ENCODE results near the gene PHF2.

PHF2 gene

GRCh38 chr9:93566408-93567270 lies 9.7 kb upstream of the PHF2 start:
- peaks cover 14% of the 10 kb centered on the region for H3F3A ChIP-seq (ENCODE audit: insufficient read depth, low read length)
- no peaks in the 10 kb centered on the region for H3K4me1 ChIP-seq (ENCODE audit: low read length)
- peak; percentile 97 for DNase-seq
- H3K27ac ChIP-seq (ENCODE audit: low read length), result peak overlapping the region; percentile 64; the same call in 1 of the 2 replicates
- H3K9me3 ChIP-seq (replicated peaks; ENCODE audit: insufficient read depth, low read length), result no peaks in the 10 kb centered on the region
- H3K9me2 ChIP-seq (replicated peaks; ENCODE audit: insufficient read depth, low read length), result no peaks in the 10 kb centered on the region
- H3K4me2 ChIP-seq (ENCODE audit: low read depth, low read length), result peak overlapping the region; percentile 96
- no peaks in the 10 kb centered on the region for H4K20me1 ChIP-seq (ENCODE audit: insufficient read depth, low read length)
- no peaks in the 10 kb centered on the region for H3K79me2 ChIP-seq (ENCODE audit: low read length)
- H3K27me3 ChIP-seq (replicated peaks; ENCODE audit: insufficient read depth, low read length), result no peaks in the 10 kb centered on the region
- H2AFZ ChIP-seq (ENCODE audit: low read length), result peak overlapping the region; percentile 84
- peaks cover 4% of the 10 kb centered on the region; the same call in 1 of the 2 replicates for H3K36me3 ChIP-seq (replicated peaks; ENCODE audit: insufficient read depth, low read length)
- TF ChIP-seq, protein P1, sequence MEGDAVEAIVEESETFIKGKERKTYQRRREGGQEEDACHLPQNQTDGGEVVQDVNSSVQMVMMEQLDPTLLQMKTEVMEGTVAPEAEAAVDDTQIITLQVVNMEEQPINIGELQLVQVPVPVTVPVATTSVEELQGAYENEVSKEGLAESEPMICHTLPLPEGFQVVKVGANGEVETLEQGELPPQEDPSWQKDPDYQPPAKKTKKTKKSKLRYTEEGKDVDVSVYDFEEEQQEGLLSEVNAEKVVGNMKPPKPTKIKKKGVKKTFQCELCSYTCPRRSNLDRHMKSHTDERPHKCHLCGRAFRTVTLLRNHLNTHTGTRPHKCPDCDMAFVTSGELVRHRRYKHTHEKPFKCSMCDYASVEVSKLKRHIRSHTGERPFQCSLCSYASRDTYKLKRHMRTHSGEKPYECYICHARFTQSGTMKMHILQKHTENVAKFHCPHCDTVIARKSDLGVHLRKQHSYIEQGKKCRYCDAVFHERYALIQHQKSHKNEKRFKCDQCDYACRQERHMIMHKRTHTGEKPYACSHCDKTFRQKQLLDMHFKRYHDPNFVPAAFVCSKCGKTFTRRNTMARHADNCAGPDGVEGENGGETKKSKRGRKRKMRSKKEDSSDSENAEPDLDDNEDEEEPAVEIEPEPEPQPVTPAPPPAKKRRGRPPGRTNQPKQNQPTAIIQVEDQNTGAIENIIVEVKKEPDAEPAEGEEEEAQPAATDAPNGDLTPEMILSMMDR (IDR thresholded peaks at IDR 0.05; ENCODE audit: low read length), result peak; percentile 88
- no peak for TF ChIP-seq EZH2 (optimal IDR thresholded peaks at IDR 0.05; ENCODE audit: low read depth, low read length)
- TF ChIP-seq EZH2phosphoT487 (IDR thresholded peaks at IDR 0.05; ENCODE audit: low read length), result no peak
- peak overlapping the region; percentile 90 for H3K9ac ChIP-seq (ENCODE audit: low read length)
- H3K4me3 ChIP-seq (ENCODE audit: low read length), result peak overlapping the region; percentile 75

DNA sequence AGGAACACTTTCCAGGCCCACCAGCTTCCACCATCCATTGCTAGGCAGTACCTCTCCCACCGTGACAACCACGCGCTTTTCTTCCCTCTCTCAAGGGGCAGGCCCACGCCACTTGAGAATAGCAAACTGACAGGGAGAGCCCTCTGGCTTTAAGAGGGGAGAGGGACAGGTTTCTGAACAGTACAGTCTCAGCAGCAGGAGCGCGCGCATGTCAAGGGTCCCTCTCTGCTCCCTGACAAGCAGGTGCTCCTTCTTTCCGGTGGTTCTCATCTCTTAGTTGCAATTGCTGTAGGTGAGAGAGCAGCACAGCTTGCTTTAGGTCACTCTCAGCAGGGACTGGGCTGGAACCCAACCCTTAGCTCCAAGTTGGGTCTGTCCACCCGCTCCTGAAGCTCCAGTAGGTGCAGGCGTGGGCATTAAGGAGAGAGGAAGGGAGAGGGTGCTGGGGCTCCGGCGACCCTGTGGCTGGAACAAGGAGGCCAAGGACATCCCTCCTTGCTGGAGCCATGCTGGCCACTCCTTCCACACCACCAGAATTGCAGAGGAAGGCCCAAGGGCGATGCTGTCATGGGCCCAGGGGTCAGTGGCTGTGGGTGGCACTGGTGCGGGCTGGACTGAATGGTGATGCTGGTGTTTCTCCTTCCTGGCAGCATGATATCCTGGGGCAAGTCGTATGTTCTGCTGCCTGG lies 9.0 kb upstream of the PHF2 start:
- H3K9ac ChIP-seq (ENCODE audit: low read length), result peak overlapping the region; percentile 90
- DNase-seq, result no peak
- peak overlapping the region; percentile 84 for H2AFZ ChIP-seq (ENCODE audit: low read length)
- H3K9me3 ChIP-seq (replicated peaks; ENCODE audit: insufficient read depth, low read length), result no peaks in the 10 kb centered on the region
- H3F3A ChIP-seq (ENCODE audit: insufficient read depth, low read length), result peaks cover 14% of the 10 kb centered on the region
- TF ChIP-seq, protein P1 (IDR thresholded peaks at IDR 0.05; ENCODE audit: low read length), result no peak
- TF ChIP-seq EZH2 (optimal IDR thresholded peaks at IDR 0.05; ENCODE audit: low read depth, low read length) (no peak), EZH2phosphoT487 (IDR thresholded peaks at IDR 0.05; ENCODE audit: low read length) (no peak)
- no peaks in the 10 kb centered on the region; the same call in 1 of the 2 replicates for H3K36me3 ChIP-seq (replicated peaks; ENCODE audit: insufficient read depth, low read length)
- no peaks in the 10 kb centered on the region for H3K27me3 ChIP-seq (replicated peaks; ENCODE audit: insufficient read depth, low read length)
- H3K4me1 ChIP-seq (ENCODE audit: low read length), result no peaks in the 10 kb centered on the region
- peak overlapping the region; percentile 96 for H3K4me2 ChIP-seq (ENCODE audit: low read depth, low read length)
- H3K4me3 ChIP-seq (ENCODE audit: low read length), result peak overlapping the region; percentile 75
- no peaks in the 10 kb centered on the region for H4K20me1 ChIP-seq (ENCODE audit: insufficient read depth, low read length)
- H3K79me2 ChIP-seq (ENCODE audit: low read length), result no peaks in the 10 kb centered on the region
- H3K27ac ChIP-seq (ENCODE audit: low read length), result peak overlapping the region; percentile 64; the same call in 1 of the 2 replicates
- no peaks in the 10 kb centered on the region for H3K9me2 ChIP-seq (replicated peaks; ENCODE audit: insufficient read depth, low read length)

- no peaks in the 10 kb centered on the region for H3K4me1 ChIP-seq (ENCODE audit: low read length)
- no peaks in the 10 kb centered on the region for H3K79me2 ChIP-seq (ENCODE audit: low read length)
- H3K27me3 ChIP-seq (replicated peaks; ENCODE audit: insufficient read depth, low read length), result no peaks in the 10 kb centered on the region
- H3K27ac ChIP-seq (ENCODE audit: low read length), result no peak overlapping the region
- H3F3A ChIP-seq (ENCODE audit: insufficient read depth, low read length), result peaks cover 14% of the 10 kb centered on the region
- H2AFZ ChIP-seq (ENCODE audit: low read length), result no peak overlapping the region
- H3K4me2 ChIP-seq (ENCODE audit: low read depth, low read length), result no peak overlapping the region
- no peaks in the 10 kb centered on the region for H3K9me3 ChIP-seq (replicated peaks; ENCODE audit: insufficient read depth, low read length)
- no peaks in the 10 kb centered on the region for H3K9me2 ChIP-seq (replicated peaks; ENCODE audit: insufficient read depth, low read length)
- H3K4me3 ChIP-seq (ENCODE audit: low read length), result no peak overlapping the region
- H4K20me1 ChIP-seq (ENCODE audit: insufficient read depth, low read length), result no peaks in the 10 kb centered on the region
- TF ChIP-seq, protein P1 (IDR thresholded peaks at IDR 0.05; ENCODE audit: low read length), result no peak
- TF ChIP-seq EZH2 (optimal IDR thresholded peaks at IDR 0.05; ENCODE audit: low read depth, low read length), result no peak
- TF ChIP-seq EZH2phosphoT487 (IDR thresholded peaks at IDR 0.05; ENCODE audit: low read length), result no peak
- no peak for DNase-seq
- H3K9ac ChIP-seq (ENCODE audit: low read length), result no peak overlapping the region
- no peaks in the 10 kb centered on the region; the same call in 1 of the 2 replicates for H3K36me3 ChIP-seq (replicated peaks; ENCODE audit: insufficient read depth, low read length)
Observed at GRCh38 chr9:93568169-93568568, 8.2 kb upstream of the PHF2 start.
